KBM-7 (cell line): ENCODE results near the gene ZNF777.

Experiments
- DNase-seq: peaks from one replicate; pipeline ENCODE4 v3.0.0-alpha.2; 2015
- in situ Hi-C: fragments of 300-500 bp; cut with MboI; formaldehyde crosslinking; loops from 2 replicates; pipeline ENCODE4 v1.14.3; 2020; ENCODE audit warnings: low sequenced_read_pairs, low pct_unique_long_range_greater_than_20kb, mixed read lengths

Gene ZNF777

GRCh38 chr7:149478754-149479153, 17.9 kb upstream of the ZNF777 start:
- DNase-seq: no peak
- in situ Hi-C loops: no loop called here

- no peak for DNase-seq
- in situ Hi-C loops: no loop called here
These were observed 16.9 kb upstream of the ZNF777 start for GRCh38 chr7:149477494-149478443.

GRCh38 chr7:149476791-149477190, 15.9 kb upstream of the ZNF777 start:
- no peak for DNase-seq
- in situ Hi-C loops: no loop called here

- no peak for DNase-seq
- in situ Hi-C loops: no loop called here
These were observed 14.5 kb upstream of the ZNF777 start for GRCh38 chr7:149475121-149476045.

GRCh38 chr7:149474309-149475120, 13.7 kb upstream of the ZNF777 start:
- in situ Hi-C loops: no loop called here
- DNase-seq: no peak

- DNase-seq: no peak
- in situ Hi-C loops: no loop called here
These were observed 12.4 kb upstream of the ZNF777 start for GRCh38 chr7:149473251-149473650.

GRCh38 chr7:149471289-149471953, 10.6 kb upstream of the ZNF777 start:
- in situ Hi-C loops: no loop called here
- DNase-seq: no peak

- in situ Hi-C loops: no loop called here
- no peak for DNase-seq
These were observed 8.9 kb upstream of the ZNF777 start for GRCh38 chr7:149469806-149470205.

- peak; percentile 44 for DNase-seq
- in situ Hi-C loops: no loop called here
These were observed 7.3 kb upstream of the ZNF777 start for GRCh38 chr7:149468208-149468607.

GRCh38 chr7:149467321-149467859, 6.5 kb upstream of the ZNF777 start:
- in situ Hi-C loops: no loop called here
- DNase-seq: no peak

- in situ Hi-C loops: no loop called here
- DNase-seq: no peak
These were observed 5.5 kb upstream of the ZNF777 start for GRCh38 chr7:149466364-149466763.

GRCh38 chr7:149463500-149464161, 2.8 kb upstream of the ZNF777 start:
- in situ Hi-C loops: no loop called here

GRCh38 chr7:149462101-149462520, 1.2 kb upstream of the ZNF777 start:
- no peak for DNase-seq
- in situ Hi-C loops: no loop called here

More at GRCh38 chr7:149463500-149464161, 2.8 kb upstream of the ZNF777 start:
- no peak for DNase-seq

GRCh38 chr7:149459540-149460452, 1.1 kb downstream of the ZNF777 start:
- in situ Hi-C loops: no loop called here
- DNase-seq: peak; percentile 19

GRCh38 chr7:149459201-149459539, 1.7 kb downstream of the ZNF777 start:
- peak; percentile 12 for DNase-seq
- in situ Hi-C loops: no loop called here

- in situ Hi-C loops: no loop called here
- no peak for DNase-seq
These were observed 2.6 kb downstream of the ZNF777 start for GRCh38 chr7:149458235-149458634.

GRCh38 chr7:149457766-149458165, 3.1 kb downstream of the ZNF777 start:
- in situ Hi-C loops: no loop called here
- no peak for DNase-seq
